Panc1 (cell line): ENCODE data around the gene SUCO.

Source experiments
- CTCF ChIP-seq: fragments of 450-650 bp; IDR thresholded peaks from 2 replicates; pipeline ENCODE4 v1.5.1; 2017; ENCODE audit warnings: mild to moderate bottlenecking
- POLR2AphosphoS5 ChIP-seq: IDR thresholded peaks from 2 replicates; pipeline ENCODE4 v1.6.1; 2012; ENCODE audit warnings: mild to moderate bottlenecking, low read depth, low read length, moderate library complexity
- TCF7L2 ChIP-seq: IDR thresholded peaks from 2 replicates; pipeline ENCODE4 v1.6.1; 2011; ENCODE audit warnings: mild to moderate bottlenecking, low read depth, low read length, inconsistent platforms

- TF ChIP-seq CTCF: peak; percentile 46; the same call in 1 of the 2 replicates
- no peak for TF ChIP-seq POLR2AphosphoS5
- TF ChIP-seq TCF7L2: no peak
Measured at GRCh38 chr1:172609528-172609927, 76.6 kb downstream of the SUCO start.
